ENCODE data around the gene BRD3OS. TPM values are rescaled to one million over a fixed set of nuclear protein-coding genes. Genes with fewer than 3 reads are reported as not detected.
A peak's percentile ranks its signal among the peaks of the same experiment; 100 is the strongest.

BRD3OS gene
- total and polyA plus RNA-seq, 2 donors (not counting 1 experiment from before 2014, with no cell fraction given): 12.0 to 25.3 TPM

DNA sequence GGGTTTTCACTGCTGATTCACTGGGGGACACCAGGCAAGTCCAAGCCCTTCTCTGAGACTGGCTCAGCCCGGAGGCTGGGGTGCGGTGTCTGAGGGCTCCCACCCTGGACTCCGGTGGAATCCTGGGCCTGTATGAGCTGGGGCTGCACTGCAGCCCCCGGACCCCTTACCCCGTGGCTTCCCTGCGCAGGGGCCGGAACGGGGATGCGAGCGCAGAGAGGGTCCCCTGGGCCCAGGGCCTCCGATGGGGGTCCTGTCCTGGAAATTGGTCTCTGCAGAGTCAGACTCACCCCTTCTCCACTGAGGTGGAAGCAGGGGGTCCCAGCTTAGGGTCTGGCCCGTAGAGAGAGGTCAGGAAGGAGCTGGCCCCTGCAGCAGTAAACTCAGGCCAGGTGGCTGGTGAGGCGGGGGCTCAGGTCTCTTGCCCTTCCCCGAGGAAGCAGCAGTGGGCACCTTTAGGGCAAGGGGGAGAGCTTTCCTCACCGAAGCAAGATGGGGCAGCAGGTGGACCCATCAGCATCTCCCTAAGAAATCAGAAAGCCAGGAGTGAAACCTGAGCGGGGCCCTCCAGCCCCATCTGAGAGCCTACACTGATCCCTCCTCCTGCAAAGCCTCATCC is 31.5 kb upstream of the BRD3OS start:
- no peaks in the 10 kb centered on the region for H3K9me3 Mint-ChIP-seq (ENCODE audit: insufficient read depth)
- ChIA-PET POLR2A (interaction anchor here (0.6 to 2.8 kb wide), 10 partner anchors 38 to 816 kb away, joined by 3 to 18 read pairs (median 5); no protein-coding TSS in a partner anchor), CTCF (interaction anchor here (0.5 to 5.8 kb wide), 60 partner anchors 11 to 391 kb away, joined by 3 to 561 read pairs (median 4); partner anchors contain the start of genes BRD3OS and WDR5)
- Histone ChIP-seq H3K4me1 (ENCODE audit: control insufficient read depth in 2 of 2, insufficient read depth in 2 of 2, low read length in 2 of 2) (peaks cover 27 to 37% of the 10 kb centered on the region in 2 donors), H3K79me2 (ENCODE audit: control insufficient read depth, insufficient read depth, low read length) (peaks cover 41% of the 10 kb centered on the region), H3K9ac (ENCODE audit: low read length) (peak overlapping the region; percentile 86), H3K4me2 (replicated peaks; ENCODE audit: low read depth, low read length, poor library complexity, severe bottlenecking) (peak overlapping the region; percentile 99), H3K36me3 (replicated peaks in 1 of 2; ENCODE audit: control extremely low read depth in 1 of 2, control insufficient read depth in 1 of 2, extremely low read depth in 1 of 2, insufficient read depth in 2 of 2, low read length in 1 of 2) (no peaks in the 10 kb centered on the region), H4K20me1 (ENCODE audit: control insufficient read depth, insufficient read depth, low read length, poor library complexity, severe bottlenecking) (peaks cover 27% of the 10 kb centered on the region), H3K9me3 (ENCODE audit: control extremely low read depth in 1 of 3, control insufficient read depth in 2 of 3, insufficient read depth in 1 of 3, low read length in 2 of 3) (no peaks in the 10 kb centered on the region), H2AFZ (ENCODE audit: insufficient read depth, low read depth, low read length, poor library complexity, severe bottlenecking) (peak overlapping the region; percentile 76), H3K27ac (ENCODE audit: low read length in 2 of 2) (peak overlapping the region; percentile 26 to 83), H3K27me3 (replicated peaks in 1 of 4; ENCODE audit: control extremely low read depth in 1 of 4, control insufficient read depth in 3 of 4, insufficient read depth in 4 of 4, low read length in 3 of 4) (no peaks in the 10 kb centered on the region), H3K4me3 (ENCODE audit: control extremely low read depth in 1 of 5, extremely low read depth in 1 of 5, insufficient read depth in 1 of 5, low read depth in 2 of 5, low read length in 4 of 5) (peak overlapping the region in 4 of 5 experiments; percentile 77 to 86 (median 82))
- peak overlapping the region; percentile 86 for H3K27ac Mint-ChIP-seq
- peaks cover 25% of the 10 kb centered on the region for H3K4me1 Mint-ChIP-seq
- TF ChIP-seq, protein P1, sequence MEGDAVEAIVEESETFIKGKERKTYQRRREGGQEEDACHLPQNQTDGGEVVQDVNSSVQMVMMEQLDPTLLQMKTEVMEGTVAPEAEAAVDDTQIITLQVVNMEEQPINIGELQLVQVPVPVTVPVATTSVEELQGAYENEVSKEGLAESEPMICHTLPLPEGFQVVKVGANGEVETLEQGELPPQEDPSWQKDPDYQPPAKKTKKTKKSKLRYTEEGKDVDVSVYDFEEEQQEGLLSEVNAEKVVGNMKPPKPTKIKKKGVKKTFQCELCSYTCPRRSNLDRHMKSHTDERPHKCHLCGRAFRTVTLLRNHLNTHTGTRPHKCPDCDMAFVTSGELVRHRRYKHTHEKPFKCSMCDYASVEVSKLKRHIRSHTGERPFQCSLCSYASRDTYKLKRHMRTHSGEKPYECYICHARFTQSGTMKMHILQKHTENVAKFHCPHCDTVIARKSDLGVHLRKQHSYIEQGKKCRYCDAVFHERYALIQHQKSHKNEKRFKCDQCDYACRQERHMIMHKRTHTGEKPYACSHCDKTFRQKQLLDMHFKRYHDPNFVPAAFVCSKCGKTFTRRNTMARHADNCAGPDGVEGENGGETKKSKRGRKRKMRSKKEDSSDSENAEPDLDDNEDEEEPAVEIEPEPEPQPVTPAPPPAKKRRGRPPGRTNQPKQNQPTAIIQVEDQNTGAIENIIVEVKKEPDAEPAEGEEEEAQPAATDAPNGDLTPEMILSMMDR (IDR thresholded peaks at IDR 0.05): no peak
- no peak for TF ChIP-seq EZH2 (IDR thresholded peaks at IDR 0.05; ENCODE audit: borderline replicate concordance, insufficient read depth, low read depth, low read length, poor library complexity, severe bottlenecking)
- WGBS (ENCODE audit: insufficient coverage): 66% methylated on average over 9 of the region's 16 CpGs
- ATAC-seq (ENCODE audit: low read depth): no peak
- intact Hi-C loops (cut with micrococcal nuclease): loop anchor here (1.0 to 5.0 kb wide), 6 partner anchors 32 to 461 kb away; partner anchors contain the start of genes ADAMTSL2 and BRD3OS
- H3K4me3 Mint-ChIP-seq: peak overlapping the region; percentile 89
- no peaks in the 10 kb centered on the region for H3K27me3 Mint-ChIP-seq
- no peak for DNase-seq
